PC-3 (cell line): ENCODE results near the gene IRX4. TPM values are rescaled to one million over a fixed set of nuclear protein-coding genes. Genes with fewer than 3 reads are reported as not detected.

ENCODE experiments used
- ATAC-seq: fragments of 200-7000 bp; cut with Tn5 transposase; 2 replicates; pipeline ENCODE4 v1.9.1; 2020; ENCODE audit warnings: mild to moderate bottlenecking, moderate library complexity
- BruUV-seq: library from RNA; stranded (reverse); fragments of 400-500 nt; replicated peaks from 2 replicates; lab custom pipeline; 2021; lab: Mats Ljungman, UMichigan
- CTCF ChIA-PET: fragments of 300-600 bp; sonication (Branson Sonifier 250); formaldehyde crosslinking; loops from one replicate; lab custom pipeline; 2022; ENCODE audit warnings: antibody characterized with exemption; lab: Charles Lee
- POLR2A ChIA-PET: fragments of 300-600 bp; sonication (Branson Sonifier 250); formaldehyde crosslinking; loops from one replicate; lab custom pipeline; 2022; ENCODE audit warnings: antibody characterized with exemption; ENCODE audit not compliant: unreplicated experiment; lab: Charles Lee
- DNase-seq: peaks from one replicate; pipeline ENCODE4 v3.0.0-alpha.2; 2015
- H2AFZ ChIP-seq: fragments of 300-600 bp; sonication (generic); 2 replicates; pipeline ENCODE4 v1.6.0; 2016; ENCODE audit warnings: antibody characterized with exemption, low read length
- H3F3A ChIP-seq: fragments of 300-600 bp; sonication (generic); one replicate; pipeline ENCODE4 v1.6.0; 2017; ENCODE audit warnings: antibody characterized with exemption, low read length, control low read depth, mild to moderate bottlenecking; ENCODE audit not compliant: unreplicated experiment
- H3K27ac ChIP-seq: fragments of 300-600 bp; sonication (generic); 2 replicates; pipeline ENCODE4 v1.5.1; 2016; ENCODE audit warnings: mild to moderate bottlenecking, low read length
- H3K27me3 ChIP-seq: fragments of 300-600 bp; sonication (generic); 2 replicates; pipeline ENCODE4 v1.6.1; 2016; ENCODE audit warnings: low read length, mixed read lengths
- H3K36me3 ChIP-seq: fragments of 300-600 bp; sonication (generic); 2 replicates; pipeline ENCODE4 v1.6.1; 2016; ENCODE audit warnings: low read depth, mixed run types, low read length, mixed read lengths
- H3K4me1 ChIP-seq: fragments of 300-600 bp; sonication (generic); 2 replicates; pipeline ENCODE4 v1.5.1; 2016; ENCODE audit warnings: low read length; ENCODE audit not compliant: insufficient read depth
- H3K4me2 ChIP-seq: fragments of 300-600 bp; sonication (generic); 2 replicates; pipeline ENCODE4 v1.6.0; 2016; ENCODE audit warnings: low read length
- H3K4me3 ChIP-seq: fragments of 300-600 bp; sonication (generic); 2 replicates; pipeline ENCODE4 v1.5.1; 2016; ENCODE audit warnings: mild to moderate bottlenecking, low read length, mixed read lengths
- H3K79me2 ChIP-seq: fragments of 300-600 bp; sonication (generic); 2 replicates; pipeline ENCODE4 v1.6.1; 2017; ENCODE audit warnings: low read length, mixed read lengths
- H3K9ac ChIP-seq: fragments of 300-600 bp; sonication (generic); 2 replicates; pipeline ENCODE4 v1.6.0; 2016; ENCODE audit warnings: mild to moderate bottlenecking, low read length
- H3K9me2 ChIP-seq: fragments of 300-600 bp; sonication (generic); replicated peaks from 2 replicates; pipeline ENCODE4 v1.6.1; 2016; ENCODE audit warnings: mixed run types, low read length, mixed read lengths
- H3K9me3 ChIP-seq: fragments of 300-600 bp; sonication (generic); 2 replicates; pipeline ENCODE4 v1.6.1; 2016; ENCODE audit warnings: low read length, mixed read lengths
- H4K20me1 ChIP-seq: fragments of 300-600 bp; sonication (generic); 2 replicates; pipeline ENCODE4 v1.6.1; 2016; ENCODE audit warnings: low read length, mixed read lengths
- CTCF ChIP-seq: fragments of 300-600 bp; sonication (generic); conservative IDR thresholded peaks from 2 replicates; pipeline ENCODE4 v1.5.1; 2017; ENCODE audit warnings: antibody characterized with exemption, low read depth, mild to moderate bottlenecking, low read length
- EZH2 ChIP-seq: fragments of 300-600 bp; sonication (generic); IDR thresholded peaks from one replicate; pipeline ENCODE4 v1.6.1; 2017; ENCODE audit warnings: antibody characterized with exemption, mild to moderate bottlenecking, low read length; ENCODE audit not compliant: unreplicated experiment
- EZH2phosphoT487 ChIP-seq: fragments of 300-600 bp; sonication (generic); IDR thresholded peaks from 2 replicates; pipeline ENCODE4 v1.6.1; 2018; ENCODE audit warnings: mild to moderate bottlenecking, antibody characterized with exemption, low read length, borderline replicate concordance
- intact Hi-C: fragments of 100-400 bp; cut with micrococcal nuclease; formaldehyde crosslinking; loops from 2 replicates; pipeline ENCODE4 v1.9.0; 2023
- total RNA-seq: library from RNA; depleted of rRNA; stranded (reverse); fragments of >200 nt; gene quantifications from 2 replicates; pipeline ENCODE4 v1.2.3, GENCODE V29; 2014

The IRX4 gene
- total RNA-seq, 1 experiment from 2014 or later = not detected

- TF ChIP-seq EZH2 (no peak), CTCF (no peak), EZH2phosphoT487 (no peak)
- H3K9ac ChIP-seq = no peak overlapping the region
- no peaks in the 10 kb centered on the region for H3F3A ChIP-seq
- ChIA-PET POLR2A (no interaction called here), CTCF (no interaction called here)
- no peaks in the 10 kb centered on the region for H3K36me3 ChIP-seq
- ATAC-seq (no peak), DNase-seq (no peak)
- H3K4me2 ChIP-seq = no peak overlapping the region
- no TSS peak for BruUV-seq
- no peaks in the 10 kb centered on the region for H3K9me2 ChIP-seq
- no peaks in the 10 kb centered on the region for H3K4me1 ChIP-seq
- H4K20me1 ChIP-seq = no peaks in the 10 kb centered on the region
- H3K27ac ChIP-seq = no peak overlapping the region
- H3K4me3 ChIP-seq = no peak overlapping the region
- no peak overlapping the region for H2AFZ ChIP-seq
- no peaks in the 10 kb centered on the region for H3K9me3 ChIP-seq
- H3K27me3 ChIP-seq = peaks cover 56% of the 10 kb centered on the region
- intact Hi-C loops = no loop called here
- no peaks in the 10 kb centered on the region for H3K79me2 ChIP-seq
Observed at GRCh38 chr5:1865486-1865885, 17.2 kb downstream of the IRX4 start.

GRCh38 chr5:1864896-1865440 lies 17.8 kb downstream of the IRX4 start:
- Histone ChIP-seq H2AFZ (no peak overlapping the region), H3K27ac (no peak overlapping the region), H3K4me1 (no peaks in the 10 kb centered on the region), H3K79me2 (no peaks in the 10 kb centered on the region), H3K9me2 (no peaks in the 10 kb centered on the region), H3K4me3 (no peak overlapping the region), H4K20me1 (no peaks in the 10 kb centered on the region), H3K4me2 (no peak overlapping the region), H3F3A (no peaks in the 10 kb centered on the region), H3K36me3 (no peaks in the 10 kb centered on the region), H3K9ac (no peak overlapping the region), H3K9me3 (no peaks in the 10 kb centered on the region), H3K27me3 (peaks cover 56% of the 10 kb centered on the region)
- no TSS peak for BruUV-seq
- intact Hi-C loops = no loop called here
- POLR2A ChIA-PET = no interaction called here
- ATAC-seq (no peak), DNase-seq (no peak)
- CTCF ChIA-PET = no interaction called here
- TF ChIP-seq EZH2 (no peak), CTCF (no peak), EZH2phosphoT487 (no peak)

- Histone ChIP-seq H2AFZ (no peak overlapping the region), H3K4me3 (no peak overlapping the region), H4K20me1 (no peaks in the 10 kb centered on the region), H3K27me3 (peaks cover 51% of the 10 kb centered on the region), H3F3A (no peaks in the 10 kb centered on the region), H3K79me2 (no peaks in the 10 kb centered on the region), H3K4me1 (no peaks in the 10 kb centered on the region), H3K4me2 (no peak overlapping the region), H3K9me2 (no peaks in the 10 kb centered on the region), H3K36me3 (no peaks in the 10 kb centered on the region), H3K27ac (no peak overlapping the region), H3K9ac (no peak overlapping the region), H3K9me3 (no peaks in the 10 kb centered on the region)
- BruUV-seq = no TSS peak
- ATAC-seq (no peak), DNase-seq (no peak)
- intact Hi-C loops = no loop called here
- POLR2A ChIA-PET = no interaction called here
- no peak for TF ChIP-seq EZH2phosphoT487
- CTCF ChIA-PET = no interaction called here
Observed at GRCh38 chr5:1860949-1861348, 21.8 kb downstream of the IRX4 start.
